GM21360 (cell line): ENCODE measurements around the gene RERE.

Experiments used
- ATAC-seq: cut with Tn5 transposase; IDR thresholded peaks from one replicate; pipeline ENCODE4 v1.9.1; 2021; ENCODE audit warnings: mild to moderate bottlenecking, moderate library complexity; ENCODE audit not compliant: unreplicated experiment

Gene RERE

DNA sequence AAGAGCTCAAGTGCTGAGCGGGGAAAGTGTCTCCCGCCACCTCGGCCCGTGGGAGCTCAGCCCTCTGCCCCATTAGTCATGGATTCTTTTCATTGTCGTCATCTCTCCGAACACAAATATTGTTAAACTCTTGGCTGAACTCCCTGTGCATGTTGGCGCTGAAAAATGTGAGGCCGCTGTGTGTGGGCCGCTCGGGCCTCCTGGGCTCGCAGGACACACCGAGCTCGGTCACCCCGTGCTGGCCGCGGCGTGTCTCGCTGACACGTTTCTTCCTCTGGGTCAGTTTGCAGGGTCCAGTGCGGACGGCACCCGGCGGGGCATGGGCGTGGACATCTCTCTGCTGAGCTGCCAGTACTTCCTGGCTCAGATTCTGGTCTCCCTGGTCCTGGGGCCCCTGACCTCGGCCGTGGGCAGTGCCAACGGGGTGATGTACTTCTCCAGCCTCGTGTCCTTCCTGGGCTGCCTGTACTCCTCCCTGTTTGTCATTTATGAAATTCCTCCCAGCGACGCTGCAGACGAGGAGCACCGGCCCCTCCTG is 473.9 kb downstream of the RERE start:
- ATAC-seq, result no peak

DNA sequence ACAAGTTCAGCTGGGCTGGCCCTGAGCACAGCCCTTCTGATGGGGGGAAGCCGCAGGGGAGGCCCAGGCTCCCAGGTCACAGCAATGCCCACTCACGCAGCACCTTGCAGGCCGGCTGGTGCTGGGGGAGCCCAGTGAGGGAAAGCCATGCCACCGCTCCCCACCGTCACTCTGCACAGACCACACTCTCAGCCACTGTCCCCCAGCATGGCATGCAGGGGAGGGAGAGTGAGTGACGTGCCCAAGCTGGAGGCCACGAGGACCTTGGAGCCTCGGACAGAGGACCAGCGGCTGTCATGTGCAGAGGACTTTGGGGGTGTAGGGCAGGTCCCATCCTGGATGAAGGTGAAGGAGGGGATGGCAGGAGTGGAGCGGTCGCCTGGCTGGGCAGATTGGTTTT is 474.4 kb downstream of the RERE start:
- ATAC-seq, result no peak

DNA sequence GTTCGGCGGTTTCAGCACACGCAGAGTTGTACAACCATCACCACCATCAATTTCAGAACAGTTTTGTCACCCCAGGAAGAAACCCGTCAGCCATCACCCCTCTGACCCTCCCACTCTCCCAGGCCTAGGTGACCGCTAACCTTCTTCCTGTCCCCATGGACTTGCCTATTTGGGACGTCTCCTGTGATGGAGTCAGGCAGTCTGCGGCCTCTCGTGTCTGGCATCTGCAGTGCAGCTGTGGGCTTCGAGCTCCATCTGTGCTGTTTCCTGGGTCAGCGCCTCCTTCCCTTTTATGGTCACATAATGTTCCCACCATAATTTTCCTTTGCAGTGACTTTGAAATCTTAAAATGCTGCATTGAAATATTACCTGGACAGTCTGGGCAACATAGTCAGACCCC is 475.1 kb downstream of the RERE start:
- ATAC-seq, result no peak

DNA sequence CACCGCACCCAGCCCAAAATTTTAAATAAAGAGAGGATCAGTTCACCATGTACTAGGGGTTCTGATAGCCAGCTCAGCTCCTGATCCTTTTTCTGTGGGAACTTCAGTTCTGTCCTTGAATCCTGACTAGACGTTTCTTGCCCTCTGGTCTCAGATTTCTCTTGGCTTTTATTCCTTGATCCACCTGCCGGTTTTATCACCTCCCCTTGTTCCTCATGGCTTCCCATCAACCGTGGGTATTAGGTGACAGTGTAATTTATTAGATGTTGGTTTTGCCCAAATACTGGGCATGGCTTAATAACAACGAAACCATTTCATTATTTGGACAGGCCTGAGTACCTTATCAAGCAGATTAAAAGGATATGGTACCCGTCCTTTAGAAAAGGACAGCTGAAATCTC is 477.0 kb downstream of the RERE start:
- ATAC-seq, result no peak

DNA sequence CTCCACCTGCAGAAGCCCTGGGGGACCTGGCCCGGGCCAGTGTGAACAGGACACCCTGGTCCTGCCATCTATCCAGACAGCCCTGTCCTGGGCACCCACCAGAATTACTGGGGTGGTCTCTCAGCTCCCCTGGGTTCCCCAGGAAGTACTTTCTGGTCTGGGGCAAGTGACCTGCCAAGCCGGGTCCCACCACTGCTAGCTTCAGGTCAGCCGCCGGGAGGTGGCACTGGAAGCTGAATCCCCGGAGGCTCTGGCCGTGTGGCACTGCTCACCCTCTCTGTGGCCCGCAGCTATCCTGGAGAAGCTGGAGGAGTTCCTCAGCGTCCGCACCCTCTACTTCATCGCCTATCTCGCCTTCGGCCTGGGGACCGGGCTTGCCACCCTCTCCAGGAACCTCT is 478.2 kb downstream of the RERE start:
- ATAC-seq, result no peak

DNA sequence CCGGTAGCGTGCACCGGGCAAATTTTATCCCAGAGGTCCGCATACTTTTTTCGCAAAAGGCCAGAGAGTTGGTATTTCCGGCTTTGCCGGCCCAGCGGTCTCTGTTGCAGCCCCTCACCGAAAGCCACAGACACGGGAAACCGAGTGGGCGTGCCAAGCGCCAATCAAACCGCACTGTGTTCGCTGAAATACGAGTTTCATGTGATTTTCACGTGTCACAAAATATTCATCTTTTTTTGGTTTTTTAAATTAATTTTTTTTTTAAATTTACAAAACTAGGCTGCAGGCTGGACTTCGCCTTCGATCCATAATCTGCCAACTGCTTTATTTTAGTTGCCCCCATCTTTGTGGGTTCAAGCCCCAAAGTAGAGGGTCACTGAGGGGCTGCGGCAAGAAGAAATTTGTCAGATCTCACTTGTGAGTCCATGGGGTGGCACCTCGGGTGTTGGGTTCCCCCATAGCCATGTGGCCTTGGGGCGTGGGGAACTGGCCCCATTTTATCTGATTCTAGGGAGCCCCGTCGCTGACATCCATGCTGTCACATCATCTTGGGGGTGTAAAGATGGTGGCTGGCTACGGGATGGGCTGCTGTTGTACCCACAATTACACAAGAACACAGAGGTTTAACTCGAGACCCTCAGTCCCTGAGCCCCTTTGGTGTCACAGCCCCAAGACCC is 478.8 kb downstream of the RERE start:
- ATAC-seq, result no peak

DNA sequence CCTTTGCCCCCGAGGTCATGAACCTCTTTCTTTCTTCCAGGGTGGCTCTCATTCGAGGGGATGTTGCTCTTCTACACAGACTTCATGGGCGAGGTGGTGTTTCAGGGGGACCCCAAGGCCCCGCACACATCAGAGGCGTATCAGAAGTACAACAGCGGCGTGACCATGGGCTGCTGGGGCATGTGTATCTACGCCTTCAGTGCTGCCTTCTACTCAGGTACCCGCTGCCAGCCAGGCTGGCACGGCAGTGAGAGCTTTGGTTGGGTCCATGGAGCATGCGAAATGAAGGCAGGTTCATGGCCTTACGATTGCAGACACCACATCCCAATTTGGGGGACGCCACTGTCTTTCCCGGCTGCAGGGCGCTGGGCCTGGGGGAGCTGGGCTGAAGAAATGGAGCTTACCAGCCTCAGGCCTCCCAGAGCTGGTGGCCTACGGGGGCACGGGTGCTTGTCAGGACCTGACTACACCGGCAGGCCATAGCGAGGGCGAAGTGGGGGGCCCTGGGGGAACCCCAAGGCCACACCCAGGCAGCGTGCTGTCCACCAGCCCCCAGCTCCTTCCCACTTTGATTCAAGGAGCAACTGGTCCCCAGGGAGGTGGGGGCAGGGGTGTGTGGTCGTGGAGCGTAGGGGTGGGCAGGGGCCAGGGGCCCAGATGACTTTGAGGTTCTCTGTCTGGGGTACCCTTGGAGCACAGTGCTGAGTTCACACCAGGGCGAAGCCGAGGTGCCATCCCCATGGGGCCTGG is 479.5 kb downstream of the RERE start:
- ATAC-seq, result no peak

DNA sequence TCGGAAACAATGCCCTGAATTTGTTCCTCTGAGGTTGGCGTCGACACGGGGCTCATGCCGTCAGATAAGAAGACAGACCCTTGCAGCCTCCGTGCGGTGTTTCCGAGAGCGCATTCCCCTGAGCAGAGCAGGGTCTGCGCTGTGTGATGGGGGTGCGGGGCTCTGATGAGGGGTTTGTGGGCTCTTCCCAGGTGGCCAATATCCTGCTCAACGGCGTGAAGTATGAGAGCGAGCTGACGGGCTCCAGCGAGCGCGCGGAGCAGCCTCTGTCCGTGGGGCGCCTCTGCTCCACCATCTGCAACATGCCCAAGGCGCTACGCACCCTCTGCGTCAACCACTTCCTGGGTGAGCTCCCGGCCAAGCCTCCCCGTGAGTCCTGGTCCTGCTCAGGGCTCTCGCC is 482.2 kb downstream of the RERE start:
- ATAC-seq, result no peak

DNA sequence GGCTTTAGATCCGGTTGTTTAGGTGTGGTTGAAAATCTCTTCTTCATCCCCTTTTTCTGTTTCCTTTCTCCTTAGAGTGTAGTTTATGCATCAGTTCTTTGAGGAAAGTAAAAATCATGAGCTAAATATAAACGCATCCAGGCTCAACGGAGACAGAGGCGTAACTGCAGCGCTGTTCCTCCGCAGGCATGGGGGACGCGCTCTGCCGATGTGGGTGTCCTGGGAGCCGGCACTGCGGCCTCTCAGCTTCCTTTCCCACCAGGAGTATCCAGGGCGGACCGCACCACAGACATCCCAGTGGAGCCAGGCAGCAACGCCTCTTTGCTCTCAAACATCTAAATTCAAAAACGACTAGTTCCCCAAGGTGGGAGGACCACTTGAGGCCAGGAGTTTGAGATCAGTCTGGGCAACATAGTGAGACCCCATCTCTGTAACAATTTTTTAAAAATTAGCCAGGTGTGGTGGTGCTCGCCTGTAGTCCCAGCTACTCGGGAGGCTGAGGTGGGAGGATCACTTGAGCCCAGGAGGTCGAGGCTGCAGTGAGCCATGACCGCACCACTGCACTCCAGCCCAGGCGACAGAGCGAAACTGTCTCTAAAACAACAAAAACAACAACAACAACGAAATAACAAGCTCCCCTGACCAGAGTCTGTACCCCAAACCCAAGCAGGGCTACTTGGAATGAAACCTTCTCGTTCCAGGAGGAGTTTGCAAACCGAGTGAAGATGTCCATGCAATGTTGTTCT is 483.2 kb downstream of the RERE start:
- no peak for ATAC-seq

DNA sequence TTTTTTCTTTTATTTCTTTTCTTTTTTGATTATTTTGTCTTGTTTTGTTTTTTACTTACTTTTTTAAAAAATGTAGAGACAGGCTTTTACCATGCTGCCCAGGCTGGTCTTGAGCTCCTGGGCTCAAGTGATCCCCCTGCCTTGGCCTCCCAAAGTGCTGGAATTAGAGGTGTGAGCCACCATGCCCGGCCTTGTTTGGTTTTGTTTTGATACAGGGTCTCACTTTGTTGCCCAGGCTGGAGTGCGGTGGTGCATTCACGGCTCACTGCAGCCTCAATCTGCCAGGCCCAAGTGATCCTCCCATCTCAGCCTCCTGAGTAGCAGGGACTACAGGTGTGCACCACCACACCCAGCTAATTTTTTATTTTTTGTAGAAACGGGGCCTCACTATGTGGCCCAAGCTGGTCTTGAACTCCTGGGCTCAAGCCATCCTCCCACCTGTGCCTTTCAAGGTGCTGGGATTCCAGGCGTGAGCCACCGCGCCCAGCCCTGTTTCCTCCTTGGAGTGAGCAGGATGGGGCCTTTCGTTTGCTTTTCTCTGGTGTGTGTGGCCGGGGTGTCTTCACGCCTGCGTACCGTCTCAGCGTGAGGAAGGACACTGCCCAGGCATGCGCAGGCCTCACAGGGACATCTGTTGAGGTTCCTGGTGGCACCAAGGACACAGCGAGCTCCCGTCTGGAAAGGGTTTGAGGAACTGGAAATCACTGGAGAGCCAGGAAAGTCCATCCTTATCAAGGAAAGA is 484.0 kb downstream of the RERE start:
- no peak for ATAC-seq

DNA sequence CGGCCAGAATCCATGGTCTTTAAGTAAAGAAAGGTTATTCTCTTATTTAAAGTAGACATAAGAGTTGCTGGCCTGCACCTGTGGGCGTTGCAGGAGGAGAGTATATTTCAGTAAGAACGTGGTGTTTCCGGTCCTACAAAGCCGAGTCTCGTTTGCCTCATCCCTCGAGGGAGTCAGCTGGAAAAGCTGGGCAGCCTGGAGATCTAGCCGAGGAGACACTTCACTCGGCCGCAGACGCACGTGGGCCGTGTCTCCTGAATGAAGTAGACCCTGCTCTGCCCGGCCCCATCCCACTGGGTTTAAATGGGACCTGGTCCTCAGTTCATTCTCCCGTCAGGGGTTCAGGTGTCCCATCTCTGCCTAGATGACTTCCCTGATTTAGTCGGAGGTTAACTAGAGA is 484.6 kb downstream of the RERE start:
- no peak for ATAC-seq

DNA sequence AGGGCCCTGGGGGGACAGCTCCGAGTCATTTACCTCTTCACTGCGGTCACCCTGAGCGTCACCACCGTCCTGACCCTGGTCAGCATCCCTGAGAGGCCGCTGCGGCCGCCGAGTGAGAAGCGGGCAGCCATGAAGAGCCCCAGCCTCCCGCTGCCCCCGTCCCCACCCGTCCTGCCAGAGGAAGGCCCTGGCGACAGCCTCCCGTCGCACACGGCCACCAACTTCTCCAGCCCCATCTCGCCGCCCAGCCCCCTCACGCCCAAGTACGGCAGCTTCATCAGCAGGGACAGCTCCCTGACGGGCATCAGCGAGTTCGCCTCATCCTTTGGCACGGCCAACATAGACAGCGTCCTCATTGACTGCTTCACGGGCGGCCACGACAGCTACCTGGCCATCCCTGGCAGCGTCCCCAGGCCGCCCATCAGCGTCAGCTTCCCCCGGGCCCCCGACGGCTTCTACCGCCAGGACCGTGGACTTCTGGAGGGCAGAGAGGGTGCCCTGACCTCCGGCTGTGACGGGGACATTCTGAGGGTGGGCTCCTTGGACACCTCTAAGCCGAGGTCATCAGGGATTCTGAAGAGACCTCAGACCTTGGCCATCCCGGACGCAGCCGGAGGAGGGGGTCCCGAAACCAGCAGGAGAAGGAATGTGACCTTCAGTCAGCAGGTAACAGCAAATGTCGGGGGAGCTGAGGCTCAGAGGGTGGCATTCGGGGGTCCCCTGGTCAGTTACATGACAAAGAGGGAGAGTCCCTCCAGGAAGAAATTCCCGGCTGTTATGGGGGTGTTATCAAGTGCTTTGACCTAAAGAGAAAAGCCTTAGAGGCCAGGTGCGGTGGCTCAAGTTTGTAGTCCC is 486.9 kb downstream of the RERE start:
- ATAC-seq, result no peak

DNA sequence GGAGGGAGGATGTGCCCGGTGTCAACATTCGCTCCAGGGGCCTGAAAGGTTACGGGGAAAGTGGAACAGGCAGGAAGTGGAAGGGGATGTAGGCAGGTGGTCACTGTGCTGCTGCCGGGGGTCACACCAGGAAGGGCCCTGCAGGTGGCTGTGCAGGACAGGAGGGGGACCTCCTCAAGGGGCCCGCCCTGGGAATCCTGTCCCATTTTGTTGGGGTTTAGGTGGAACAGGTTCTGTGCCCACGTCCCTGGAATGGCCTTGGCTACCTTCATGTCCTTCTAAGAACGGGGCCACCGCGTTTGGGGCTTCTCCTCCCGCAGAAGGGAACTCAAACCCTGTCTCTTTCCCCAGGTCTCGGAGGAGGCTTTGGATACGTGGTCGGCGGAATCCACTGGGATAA is 487.6 kb downstream of the RERE start:
- ATAC-seq, result no peak

DNA sequence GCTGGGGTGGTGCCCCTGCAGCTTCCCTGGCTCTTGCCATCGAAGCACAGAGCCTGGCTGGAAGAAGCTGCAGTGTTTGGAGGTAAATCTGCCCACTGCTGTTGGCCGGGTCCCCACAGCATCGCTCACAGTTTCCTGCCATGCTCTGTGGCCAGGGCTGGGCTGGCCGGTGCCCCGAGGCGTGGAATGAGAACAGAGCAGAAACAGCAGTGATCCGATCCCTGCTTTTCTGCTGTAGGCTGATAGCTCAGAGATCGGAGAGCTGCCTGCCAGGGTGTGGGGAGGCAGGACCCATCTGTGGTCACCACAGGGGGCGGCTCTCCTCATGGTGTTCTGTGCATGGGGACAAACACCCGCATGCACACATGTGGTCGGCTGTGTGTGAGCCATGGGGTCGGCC is 488.0 kb downstream of the RERE start:
- ATAC-seq, result no peak

DNA sequence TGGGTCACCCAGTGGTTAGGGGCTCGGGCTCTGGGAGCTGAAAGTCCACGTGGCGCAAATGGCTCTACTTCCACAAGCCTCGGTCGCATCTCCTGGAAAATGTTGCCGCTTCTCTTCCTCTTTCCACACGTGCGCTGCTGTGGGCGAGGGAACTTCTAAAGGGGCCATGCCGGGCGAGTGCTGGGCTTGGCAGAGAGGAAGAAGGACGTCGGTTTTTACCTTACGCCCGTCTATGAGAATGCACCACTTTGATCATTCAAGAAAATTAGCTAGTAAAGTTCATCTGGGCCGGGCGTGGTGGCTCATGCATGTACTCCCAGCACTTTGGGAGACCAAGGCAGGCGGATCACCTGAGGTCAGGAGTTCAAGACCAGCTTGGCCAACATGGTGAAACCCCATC is 489.2 kb downstream of the RERE start:
- no peak for ATAC-seq

DNA sequence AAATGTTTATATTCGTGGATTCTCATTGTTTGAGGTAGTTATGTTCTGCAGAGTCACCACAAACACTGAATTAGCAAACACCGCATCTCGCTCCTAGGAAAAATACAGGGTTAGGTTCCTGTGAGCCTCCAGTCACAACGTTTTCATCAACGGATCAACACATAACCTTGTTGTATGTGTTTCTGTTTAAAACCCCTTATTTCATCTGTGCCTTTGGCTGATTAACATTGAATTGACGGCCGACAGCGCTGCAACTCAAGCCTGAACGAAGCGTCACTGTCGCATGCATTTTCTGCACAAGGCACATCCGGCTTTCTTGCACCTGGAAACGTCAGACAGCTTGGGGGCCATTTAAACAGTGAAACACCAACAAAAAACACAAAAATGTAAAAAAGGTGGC is 491.2 kb downstream of the RERE start:
- no peak for ATAC-seq

DNA sequence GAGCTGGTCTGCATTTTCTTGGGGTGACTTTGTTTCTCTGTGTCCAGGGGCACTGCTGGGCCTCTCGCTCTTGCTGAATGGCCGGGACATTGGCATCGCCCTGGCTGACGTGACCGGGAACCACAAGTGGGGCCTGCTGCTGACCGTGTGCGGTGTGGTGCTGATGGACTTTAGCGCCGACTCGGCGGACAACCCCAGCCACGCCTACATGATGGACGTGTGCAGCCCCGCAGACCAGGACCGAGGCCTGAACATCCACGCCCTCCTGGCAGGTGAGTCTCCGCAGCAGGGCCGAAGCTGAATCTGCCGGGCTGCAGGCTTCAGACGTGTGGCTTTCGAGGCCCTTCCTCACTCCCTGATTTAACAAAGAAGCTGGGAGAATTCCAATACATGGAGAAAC is 491.7 kb downstream of the RERE start:
- no peak for ATAC-seq

DNA sequence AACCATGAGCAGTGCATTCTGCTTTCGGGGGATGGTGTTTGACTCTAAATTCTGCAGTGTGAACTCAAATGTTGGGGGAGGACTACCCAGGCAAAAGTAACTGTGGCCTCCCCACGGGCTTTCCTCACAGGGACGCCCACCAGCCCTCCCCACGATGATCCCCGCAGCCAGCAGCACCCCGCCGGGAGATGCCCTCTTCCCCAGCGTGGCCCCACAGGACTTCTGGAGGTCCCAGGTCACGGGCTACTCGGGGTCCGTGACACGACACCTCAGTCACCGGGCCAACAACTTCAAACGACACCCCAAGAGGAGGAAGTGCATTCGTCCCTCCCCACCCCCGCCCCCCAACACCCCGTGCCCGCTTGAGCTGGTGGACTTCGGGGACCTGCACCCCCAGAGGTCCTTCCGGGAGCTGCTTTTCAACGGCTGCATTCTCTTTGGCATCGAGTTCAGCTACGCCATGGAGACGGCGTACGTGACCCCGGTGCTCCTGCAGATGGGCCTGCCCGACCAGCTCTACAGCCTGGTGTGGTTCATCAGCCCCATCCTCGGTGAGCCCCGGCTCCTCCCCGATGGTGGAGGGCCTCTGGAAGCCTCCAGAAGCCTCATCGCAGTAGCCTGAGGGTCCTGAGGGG is 493.1 kb downstream of the RERE start:
- no peak for ATAC-seq

DNA sequence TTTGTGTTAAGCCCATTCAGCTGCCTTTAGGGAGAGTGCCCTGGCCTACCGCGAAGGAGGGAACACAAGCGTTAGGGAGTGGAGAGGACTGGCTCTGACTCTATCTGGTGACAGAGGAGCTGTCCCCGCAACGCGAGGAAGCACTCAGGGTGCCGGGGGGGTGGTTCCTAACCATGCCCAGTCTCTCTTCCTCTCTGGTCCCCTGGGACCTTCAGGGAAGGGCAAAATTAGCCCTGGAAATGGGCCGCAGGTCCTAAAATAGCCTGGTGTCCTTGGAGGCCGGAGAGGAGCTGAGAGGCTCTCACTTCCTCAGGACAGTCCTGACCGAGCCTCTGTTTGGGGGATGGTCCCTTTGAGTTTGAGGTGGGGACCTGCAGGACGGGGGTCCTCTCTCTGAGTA is 493.7 kb downstream of the RERE start:
- no peak for ATAC-seq

DNA sequence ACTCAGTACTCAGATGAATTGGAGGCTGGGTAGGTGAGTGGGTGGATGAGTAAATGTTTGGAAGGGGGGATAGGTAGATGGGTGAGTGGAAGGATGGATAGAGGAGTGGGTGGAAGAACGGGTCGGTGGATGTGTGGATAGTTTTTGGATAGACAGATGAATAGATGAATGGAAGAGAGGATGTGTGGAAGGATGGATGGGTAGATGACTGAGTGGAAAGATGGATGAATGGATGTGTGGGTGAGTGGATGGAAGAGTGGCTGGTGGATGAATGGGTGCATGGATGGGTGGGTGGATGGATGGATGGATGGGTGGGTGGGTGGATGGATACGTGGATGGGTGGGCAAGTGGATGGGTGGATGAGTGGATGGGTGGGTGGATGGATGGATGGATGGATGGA is 495.8 kb downstream of the RERE start:
- no peak for ATAC-seq
